Measurements from ENCODE around the gene LYSMD2.

- TF ChIP-seq, protein P1, sequence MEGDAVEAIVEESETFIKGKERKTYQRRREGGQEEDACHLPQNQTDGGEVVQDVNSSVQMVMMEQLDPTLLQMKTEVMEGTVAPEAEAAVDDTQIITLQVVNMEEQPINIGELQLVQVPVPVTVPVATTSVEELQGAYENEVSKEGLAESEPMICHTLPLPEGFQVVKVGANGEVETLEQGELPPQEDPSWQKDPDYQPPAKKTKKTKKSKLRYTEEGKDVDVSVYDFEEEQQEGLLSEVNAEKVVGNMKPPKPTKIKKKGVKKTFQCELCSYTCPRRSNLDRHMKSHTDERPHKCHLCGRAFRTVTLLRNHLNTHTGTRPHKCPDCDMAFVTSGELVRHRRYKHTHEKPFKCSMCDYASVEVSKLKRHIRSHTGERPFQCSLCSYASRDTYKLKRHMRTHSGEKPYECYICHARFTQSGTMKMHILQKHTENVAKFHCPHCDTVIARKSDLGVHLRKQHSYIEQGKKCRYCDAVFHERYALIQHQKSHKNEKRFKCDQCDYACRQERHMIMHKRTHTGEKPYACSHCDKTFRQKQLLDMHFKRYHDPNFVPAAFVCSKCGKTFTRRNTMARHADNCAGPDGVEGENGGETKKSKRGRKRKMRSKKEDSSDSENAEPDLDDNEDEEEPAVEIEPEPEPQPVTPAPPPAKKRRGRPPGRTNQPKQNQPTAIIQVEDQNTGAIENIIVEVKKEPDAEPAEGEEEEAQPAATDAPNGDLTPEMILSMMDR (IDR thresholded peaks at IDR 0.05; ENCODE audit: poor library complexity, severe bottlenecking): no peak
- TF ChIP-seq POLR2AphosphoS5 (IDR thresholded peaks at IDR 0.05) (no peak), SMC3 (conservative IDR thresholded peaks at IDR 0.05; ENCODE audit: poor library complexity) (no peak), MXI1 (conservative IDR thresholded peaks at IDR 0.05; ENCODE audit: poor library complexity, severe bottlenecking) (no peak), RAD21 (conservative IDR thresholded peaks at IDR 0.05) (no peak)
Observed at GRCh38 chr15:51752888-51753287, 15.4 kb upstream of the LYSMD2 start.
